SK-N-SH (cell line): ENCODE measurements around the gene CCDC74A. TPM values are rescaled to one million over a fixed set of nuclear protein-coding genes. Genes with fewer than 3 reads are reported as not detected.
"Not testable (repeated sequence)": the region's sequence is repeated elsewhere in the genome, so short reads cannot be mapped to it uniquely, and the experiment has no call there.

ENCODE experiments used
- CTCF ChIA-PET: fragments of 300-600, 350-600 bp; formaldehyde crosslinking; extraction: SDS; loops from one replicate; lab custom pipeline; 2021; lab: Yijun Ruan, JAX
- POLR2A ChIA-PET: fragments of 350-600 bp; sonication (Branson Sonifier 250); formaldehyde crosslinking; extraction: SDS; loops from one replicate; lab custom pipeline; 2020; ENCODE audit warnings: antibody characterized with exemption, inconsistent platforms; lab: Yijun Ruan, JAX
- DNase-seq: peaks from one replicate; pipeline ENCODE4 v3.0.0; 2012
- H2AFZ ChIP-seq: fragments of 200-600 bp; sonication (generic); 2 replicates; pipeline ENCODE4 v1.8.1; 2016; ENCODE audit warnings: antibody characterized with exemption, mild to moderate bottlenecking, low read depth
- H3F3A ChIP-seq: fragments of 200-600 bp; sonication (generic); replicated peaks from 2 replicates; pipeline ENCODE3; 2016; ENCODE audit warnings: antibody characterized with exemption, mild to moderate bottlenecking; ENCODE audit not compliant: insufficient read depth
- H3K27ac ChIP-seq, 2 experiments: fragments of 200-500 bp in 1 of 2; fragments of 200-600 bp in 1 of 2; sonication (Bioruptor generic) in 1 of 2; sonication (generic), shearing (Covaris generic) in 1 of 2; 2 replicates each; pipeline versions ENCODE4 v1.5.1 to v1.6.1; 2014 to 2016; ENCODE audit warnings: low read depth in 2 of 2, inconsistent platforms in 1 of 2, low read length in 1 of 2, mild to moderate bottlenecking in 1 of 2, mixed read lengths in 1 of 2
- H3K27me3 ChIP-seq: fragments of 200-600 bp; sonication (generic), shearing (Covaris generic); 2 replicates; pipeline ENCODE4 v1.6.1; 2016; ENCODE audit warnings: mixed run types; ENCODE audit not compliant: insufficient read depth
- H3K36me3 ChIP-seq, 2 experiments: fragments of 200-500 bp in 1 of 2; fragments of 200-600 bp in 1 of 2; sonication (Bioruptor generic) in 1 of 2; sonication (generic) in 1 of 2; replicated peaks in 1 of 2; 2 replicates each; pipeline versions ENCODE3 to v1.5.1; 2014 to 2016; ENCODE audit warnings: low read length in 1 of 2, mild to moderate bottlenecking in 1 of 2; ENCODE audit not compliant: insufficient read depth in 2 of 2, control insufficient read depth in 1 of 2
- H3K4me1 ChIP-seq, 2 experiments: fragments of 200-500 bp in 1 of 2; fragments of 200-600 bp in 1 of 2; sonication (Bioruptor generic) in 1 of 2; sonication (generic), shearing (Covaris generic) in 1 of 2; 2 replicates each; pipeline versions ENCODE4 v1.5.1 to v1.6.1; 2014 to 2016; ENCODE audit warnings: low read depth in 1 of 2, low read length in 1 of 2, mixed run types in 1 of 2; ENCODE audit not compliant: insufficient read depth in 2 of 2, control insufficient read depth in 1 of 2
- H3K4me2 ChIP-seq: fragments of 200-600 bp; sonication (generic), shearing (Covaris generic); 2 replicates; pipeline ENCODE4 v1.6.1; 2017; ENCODE audit warnings: mixed run types
- H3K4me3 ChIP-seq, 2 experiments: fragments of 200-500 bp in 1 of 2; fragments of 200-600 bp in 1 of 2; sonication (Bioruptor generic) in 1 of 2; sonication (generic), shearing (Covaris generic) in 1 of 2; 2 replicates each; pipeline versions ENCODE4 v1.5.1 to v1.8.1; 2014 to 2016; ENCODE audit warnings: low read depth in 2 of 2, inconsistent platforms in 1 of 2, low read length in 1 of 2, mild to moderate bottlenecking in 1 of 2, mixed read lengths in 1 of 2, moderate library complexity in 1 of 2
- H3K79me2 ChIP-seq: fragments of 200-600 bp; sonication (generic); 2 replicates; pipeline ENCODE4 v1.8.1; 2017; ENCODE audit warnings: mild to moderate bottlenecking; ENCODE audit not compliant: insufficient read depth
- H3K9ac ChIP-seq: fragments of 200-600 bp; sonication (generic); 2 replicates; pipeline ENCODE4 v1.6.1; 2017; ENCODE audit warnings: mixed run types
- H3K9me2 ChIP-seq: fragments of 200-600 bp; sonication (generic); 2 replicates; pipeline ENCODE4 v1.6.1; 2017; ENCODE audit warnings: mixed run types
- H3K9me3 ChIP-seq: fragments of 200-600 bp; sonication (generic); 2 replicates; pipeline ENCODE4 v1.6.1; 2017; ENCODE audit warnings: mixed run types, mild to moderate bottlenecking, moderate library complexity
- H4K20me1 ChIP-seq: fragments of 200-600 bp; sonication (generic); 2 replicates; pipeline ENCODE4 v1.6.1; 2017; ENCODE audit warnings: mild to moderate bottlenecking, mixed run types; ENCODE audit not compliant: insufficient read depth
- CHD2 ChIP-seq: fragments of 150-350 bp; IDR thresholded peaks from 2 replicates; pipeline ENCODE4 v1.6.1; 2018; ENCODE audit warnings: low read length; ENCODE audit not compliant: partially characterized antibody
- CTCF ChIP-seq: fragments of 200-600 bp; sonication (generic); IDR thresholded peaks from 2 replicates; pipeline ENCODE4 v1.6.1; 2017; ENCODE audit warnings: antibody characterized with exemption, mild to moderate bottlenecking, moderate library complexity
- ELF1 ChIP-seq: IDR thresholded peaks from 2 replicates; pipeline ENCODE4 v1.4.0; 2012
- EZH2phosphoT487 ChIP-seq: fragments of 200-600 bp; sonication (generic); IDR thresholded peaks from 2 replicates; pipeline ENCODE4 v1.6.1; 2017; ENCODE audit warnings: low read depth, mixed run types, mild to moderate bottlenecking, antibody characterized with exemption, moderate library complexity, borderline replicate concordance
- NFIC ChIP-seq: IDR thresholded peaks from 2 replicates; pipeline ENCODE4 v1.4.0; 2012; ENCODE audit warnings: borderline replicate concordance
- NRF1 ChIP-seq: IDR thresholded peaks from 2 replicates; pipeline ENCODE4 v1.6.1; 2012; ENCODE audit warnings: low read depth, mild to moderate bottlenecking, low read length
- PBX3 ChIP-seq: IDR thresholded peaks from 2 replicates; pipeline ENCODE4; 2012
- POLR2AphosphoS5 ChIP-seq: IDR thresholded peaks from 2 replicates; pipeline ENCODE4 v1.6.1; 2012; ENCODE audit warnings: low read depth, low read length
- RAD21 ChIP-seq: IDR thresholded peaks from 2 replicates; pipeline ENCODE4 v1.6.1; 2012; ENCODE audit warnings: mild to moderate bottlenecking, low read length
- RFX5 ChIP-seq: IDR thresholded peaks from 2 replicates; pipeline ENCODE4 v1.6.1; 2012; ENCODE audit warnings: mild to moderate bottlenecking, improper control_type of control experiment, low read length
- RXRA ChIP-seq: IDR thresholded peaks from 2 replicates; pipeline ENCODE4 v1.4.0; 2012; ENCODE audit warnings: low read depth, mild to moderate bottlenecking, borderline replicate concordance
- SIN3A ChIP-seq: IDR thresholded peaks from 2 replicates; pipeline ENCODE4 v1.6.1; 2012; ENCODE audit warnings: low read depth, mild to moderate bottlenecking, low read length, moderate library complexity, borderline replicate concordance
- TCF12 ChIP-seq: IDR thresholded peaks from 2 replicates; pipeline ENCODE4 v1.4.0; 2012
- TEAD4 ChIP-seq: IDR thresholded peaks from 2 replicates; pipeline ENCODE4 v1.4.0; 2012; ENCODE audit warnings: mild to moderate bottlenecking, borderline replicate concordance; ENCODE audit not compliant: insufficient read depth
- USF1 ChIP-seq: IDR thresholded peaks from 2 replicates; pipeline ENCODE4 v1.4.0; 2012; ENCODE audit warnings: low read depth, borderline replicate concordance
- ZBTB33 ChIP-seq: IDR thresholded peaks from 2 replicates; pipeline ENCODE4 v1.4.0; 2012; ENCODE audit warnings: low read depth, borderline replicate concordance
- WGBS: methylation state at CpG from one replicate; pipeline ENCODE4 v1.1.6; 2017; ENCODE audit warnings: low lambda C conversion rate; 5-methylcytosine and 5-hydroxymethylcytosine counted together
- polyA plus RNA-seq, 3 experiments: library from polyadenylated mRNA; depleted of rRNA; stranded (reverse); fragments of >200 nt; gene quantifications; 2 replicates each; pipeline ENCODE4 v1.2.3, GENCODE V29; 2012

CCDC74A gene
- polyA plus RNA-seq, 1 of the 3 experiments (the other 2 are of a cell fraction): 21.3 TPM

- no peaks in the 10 kb centered on the region for H3K9me3 ChIP-seq
- no peak overlapping the region for H2AFZ ChIP-seq
- CTCF ChIA-PET: interaction anchor here (0.9 to 1.2 kb wide), 3 partner anchors 29 to 151 kb away, joined by 3 read pairs; partner anchors contain the start of gene MZT2A
- no peaks in the 10 kb centered on the region for H3K27me3 ChIP-seq
- no peaks in the 10 kb centered on the region for H3K9me2 ChIP-seq
- peaks cover 0 to 5% of the 10 kb centered on the region in 2 experiments for H3K36me3 ChIP-seq
- H3F3A ChIP-seq: no peaks in the 10 kb centered on the region
- H3K4me1 ChIP-seq: no peaks in the 10 kb centered on the region
- H3K9ac ChIP-seq: no peak overlapping the region
- H3K4me3 ChIP-seq: no peak overlapping the region
- TF ChIP-seq RFX5 (no peak), TCF12 (no peak), ZBTB33 (no peak), EZH2phosphoT487 (no peak), NRF1 (no peak), ELF1 (no peak), RXRA (no peak), TEAD4 (no peak), CTCF (no peak), POLR2AphosphoS5 (no peak), PBX3 (no peak), USF1 (no peak), RAD21 (no peak), CHD2 (no peak), NFIC (no peak), SIN3A (no peak)
- POLR2A ChIA-PET: no interaction called here
- H3K27ac ChIP-seq: no peak overlapping the region
- 89% methylated on average over 18 of the region's 20 CpGs for WGBS
- H3K79me2 ChIP-seq: no peaks in the 10 kb centered on the region
- no peaks in the 10 kb centered on the region for H4K20me1 ChIP-seq
- H3K4me2 ChIP-seq: no peak overlapping the region
- DNase-seq: no peak
These were observed 5.5 kb upstream of the CCDC74A start for GRCh38 chr2:131521961-131522781.

- DNase-seq, CTCF ChIA-PET, H4K20me1 ChIP-seq, H3K9me2 ChIP-seq, H3F3A ChIP-seq, H2AFZ ChIP-seq, H3K9ac ChIP-seq, POLR2A ChIA-PET, H3K9me3 ChIP-seq, H3K4me1 ChIP-seq, H3K4me3 ChIP-seq, H3K36me3 ChIP-seq, H3K27ac ChIP-seq, H3K4me2 ChIP-seq, H3K79me2 ChIP-seq, H3K27me3 ChIP-seq: not testable (repeated sequence)
- 93% methylated on average over 2 of the region's 2 CpGs for whole genome bisulfite sequencing
These were observed 2.4 kb upstream of the CCDC74A start for GRCh38 chr2:131525256-131525655.
